SK-N-SH treated with all-trans-retinoic acid at 6 μM for 48 hours (cell line): Measurements from ENCODE around the gene SFMBT1.

Experiments used
- ARNTL ChIP-seq: fragments of 450-650 bp; formaldehyde crosslinking; IDR thresholded peaks from 2 replicates; pipeline ENCODE4 v1.5.0; 2020; ENCODE audit warnings: low read depth, mild to moderate bottlenecking, moderate library complexity, borderline replicate concordance
- CREB5 ChIP-seq: fragments of 250-450 bp; sonication (Bioruptor Pico); IDR thresholded peaks from 2 replicates; pipeline ENCODE4 v1.5.1; 2020; ENCODE audit warnings: low read depth, mild to moderate bottlenecking, moderate library complexity
- CSDC2 ChIP-seq: fragments of 250-450 bp; sonication (Bioruptor Pico); IDR thresholded peaks from 2 replicates; pipeline ENCODE4 v1.5.0; 2020; ENCODE audit warnings: mild to moderate bottlenecking, moderate library complexity
- CSRNP3 ChIP-seq: fragments of 250-450 bp; sonication (Bioruptor Pico); IDR thresholded peaks from 2 replicates; pipeline ENCODE4 v1.5.1; 2021; ENCODE audit warnings: mild to moderate bottlenecking, moderate library complexity
- GLIS3 ChIP-seq: fragments of 250-450 bp; sonication (Bioruptor Pico); IDR thresholded peaks from 2 replicates; pipeline ENCODE4 v1.5.0; 2020; ENCODE audit warnings: mild to moderate bottlenecking, moderate library complexity
- PATZ1 ChIP-seq: fragments of 250-450 bp; sonication (Bioruptor Pico); IDR thresholded peaks from 2 replicates; pipeline ENCODE4 v1.8.0; 2020; ENCODE audit warnings: mild to moderate bottlenecking, moderate library complexity, borderline replicate concordance
- PPARA ChIP-seq: fragments of 250-450 bp; sonication (Bioruptor Pico); IDR thresholded peaks from 2 replicates; pipeline ENCODE4 v1.5.0; 2020; ENCODE audit warnings: mild to moderate bottlenecking, borderline replicate concordance
- ZFP30 ChIP-seq: fragments of 450-650 bp; formaldehyde crosslinking; IDR thresholded peaks from 2 replicates; pipeline ENCODE4 v1.5.0; 2022; ENCODE audit warnings: mild to moderate bottlenecking, moderate library complexity
- ZNF8 ChIP-seq: fragments of 450-650 bp; formaldehyde crosslinking; IDR thresholded peaks from 2 replicates; pipeline ENCODE4 v1.5.0; 2020; ENCODE audit warnings: mild to moderate bottlenecking, moderate library complexity

GRCh38 chr3:52939600-52939999 lies 106.3 kb downstream of the SFMBT1 start:
- no peak for TF ChIP-seq PATZ1 (CRISPR knock-in tag)
- no peak for TF ChIP-seq CSDC2 (CRISPR knock-in tag)
- no peak for TF ChIP-seq ZNF8 (CRISPR knock-in tag)
- TF ChIP-seq PPARA: no peak
- no peak for TF ChIP-seq ZFP30 (CRISPR knock-in tag)
- TF ChIP-seq CREB5 (CRISPR knock-in tag): no peak
- no peak for TF ChIP-seq ARNTL (CRISPR knock-in tag)
- no peak for TF ChIP-seq CSRNP3
- TF ChIP-seq GLIS3 (CRISPR knock-in tag): no peak
